HG03060 (cell line): ENCODE data around the gene XKR7.
A peak's percentile ranks its signal among the peaks of the same experiment; 100 is the strongest.

ENCODE experiments used
- ATAC-seq: cut with Tn5 transposase; IDR thresholded peaks from one replicate; pipeline ENCODE4 v1.9.1; 2021; ENCODE audit warnings: low read depth, moderate number of reproducible peaks; ENCODE audit not compliant: unreplicated experiment

The XKR7 gene

DNA sequence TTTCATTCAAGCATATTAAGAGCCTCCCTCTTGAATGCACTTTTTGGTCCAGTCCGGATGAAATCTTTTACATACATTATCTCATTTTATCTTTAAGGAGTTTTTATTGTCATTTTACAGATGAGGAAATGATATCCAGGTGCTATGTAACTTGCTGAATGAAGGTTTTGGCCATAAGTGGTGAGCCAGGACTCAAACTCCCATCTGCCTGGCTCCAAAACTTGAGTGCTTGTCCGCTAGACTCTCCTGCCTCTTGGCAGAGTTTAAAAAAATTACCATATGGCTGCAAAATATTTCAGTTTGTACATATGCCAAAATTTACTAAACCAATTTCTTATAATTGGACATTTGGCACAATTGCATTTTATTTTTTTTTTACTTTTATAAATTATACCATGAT is 28.3 kb upstream of the XKR7 start:
- ATAC-seq = no peak

DNA sequence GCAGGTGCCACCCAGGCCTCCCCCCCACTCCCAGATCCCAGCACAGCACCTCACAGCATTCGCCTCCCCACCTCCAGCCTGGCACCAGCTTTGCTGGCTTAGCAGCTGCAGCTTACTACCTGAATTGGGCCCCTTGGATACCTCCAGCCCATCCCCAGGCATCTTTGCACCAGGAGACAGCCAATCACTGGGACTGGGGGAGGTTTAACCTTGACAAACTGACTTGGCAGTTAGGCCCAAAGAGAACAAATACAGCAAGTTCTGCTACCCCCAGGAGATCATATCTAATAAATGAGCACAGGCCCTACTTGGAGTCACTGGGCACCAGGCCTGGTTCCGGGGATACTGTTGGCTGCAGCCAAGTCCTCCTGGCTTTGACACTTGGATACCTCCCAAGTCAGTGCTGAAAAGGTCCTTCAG is 24.9 kb upstream of the XKR7 start:
- ATAC-seq = no peak

DNA sequence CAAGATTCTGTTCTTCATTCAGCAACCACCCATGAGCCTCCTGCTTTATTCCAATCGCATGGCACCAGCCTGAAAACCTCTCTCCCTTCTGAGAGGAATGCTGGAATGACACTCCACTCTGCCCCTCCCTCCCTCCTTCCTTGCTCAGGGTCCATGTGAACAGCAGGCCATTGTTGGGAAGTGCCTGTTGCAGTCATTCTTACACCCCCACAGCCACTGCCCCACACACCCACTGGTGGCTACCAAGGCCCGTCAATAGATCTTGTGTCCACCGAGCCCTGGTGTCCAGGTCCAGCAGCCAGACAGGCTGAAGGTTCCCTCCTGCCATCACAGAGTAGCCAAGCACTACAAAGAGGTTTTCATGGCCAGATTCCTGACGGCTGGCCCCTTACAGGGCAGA is 22.6 kb upstream of the XKR7 start:
- no peak for ATAC-seq

DNA sequence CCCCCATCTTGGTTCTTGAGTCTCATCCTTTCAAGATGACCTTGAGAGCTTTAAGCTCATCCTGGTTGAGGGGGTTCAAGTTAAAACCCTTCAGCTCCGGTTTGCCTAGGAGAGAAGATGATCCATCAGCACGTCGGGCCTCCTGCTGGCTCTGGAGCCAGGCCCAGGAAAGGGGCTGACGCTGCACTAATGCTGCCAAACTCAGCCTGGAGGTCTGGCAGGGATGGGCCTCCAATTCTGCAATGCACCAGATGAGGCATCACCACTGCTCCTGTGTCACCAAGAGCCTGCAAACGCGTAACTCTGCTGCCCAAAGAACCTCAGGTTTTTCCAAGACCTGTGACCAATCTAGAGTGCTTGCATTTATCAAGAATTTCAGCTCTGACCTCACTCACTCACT is 22.2 kb upstream of the XKR7 start:
- ATAC-seq = no peak

DNA sequence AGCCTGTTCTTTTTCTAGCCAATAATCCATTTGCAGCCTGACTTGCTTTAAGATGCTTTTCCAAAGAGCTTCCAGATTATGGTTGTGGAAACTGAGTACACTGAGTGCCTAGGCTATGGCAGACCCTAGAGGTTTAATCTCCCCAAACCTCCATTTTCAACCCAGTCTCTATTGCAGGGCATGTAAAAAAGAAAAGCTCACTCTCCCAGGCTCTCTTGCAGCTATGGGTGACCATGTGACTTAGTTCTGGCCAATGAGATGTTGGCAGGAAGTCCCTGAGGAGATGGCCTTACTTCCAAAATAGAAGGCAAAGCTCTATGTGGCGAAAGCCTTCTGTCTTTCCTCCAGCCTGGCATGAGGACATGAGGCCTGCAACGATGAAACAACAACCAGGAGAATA is 19.9 kb upstream of the XKR7 start:
- ATAC-seq = no peak

DNA sequence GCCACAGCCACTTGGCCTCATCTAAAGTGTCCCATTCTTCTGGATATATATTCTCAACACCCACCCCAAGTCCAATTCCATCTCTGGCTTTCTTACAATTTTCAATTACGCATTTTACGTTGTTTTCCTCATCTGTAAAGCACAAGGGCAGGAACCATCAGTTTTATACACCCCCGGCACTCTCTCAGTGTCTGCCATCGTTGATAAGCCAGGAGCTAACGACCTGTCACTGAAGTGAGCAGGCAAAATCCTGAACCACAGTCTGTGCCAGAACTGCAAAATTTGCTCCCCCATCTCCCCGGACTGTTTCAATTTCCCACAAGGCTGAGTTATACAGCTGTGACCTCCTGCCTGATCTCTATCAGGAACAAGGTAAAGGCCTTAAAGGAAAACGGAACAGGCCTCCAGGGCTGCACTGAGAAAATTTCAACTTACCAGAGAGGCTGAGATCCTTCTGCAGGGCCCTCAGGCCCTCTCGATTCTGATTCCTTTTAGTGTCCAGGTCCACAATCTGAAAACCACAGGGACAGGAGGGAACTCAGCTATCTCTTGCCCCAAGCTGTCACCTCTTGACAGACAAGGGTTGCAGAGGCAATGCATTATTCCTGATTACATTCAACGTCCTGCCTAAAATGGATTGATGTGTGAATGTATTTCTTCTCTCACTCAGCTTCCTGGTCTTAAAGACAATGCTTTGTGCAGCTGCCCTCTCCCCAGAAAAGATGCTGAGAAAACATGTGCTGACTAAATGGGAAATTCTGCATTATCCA is 17.9 kb upstream of the XKR7 start:
- ATAC-seq = no peak

DNA sequence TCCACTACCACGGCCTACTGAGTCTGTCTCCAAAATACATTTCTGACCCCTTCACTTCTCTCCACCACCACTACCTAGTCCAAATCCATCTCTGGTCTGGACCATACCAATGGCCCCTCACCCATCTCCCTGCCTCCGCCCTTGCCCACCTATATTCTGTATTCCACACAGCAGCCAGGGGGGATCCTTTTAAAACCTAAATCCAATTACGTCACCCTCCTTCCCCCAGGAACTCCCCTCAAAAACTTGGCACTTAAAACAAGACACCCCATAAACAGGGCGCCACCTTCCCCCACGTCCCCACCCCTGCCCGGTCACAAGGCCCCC is 16.8 kb upstream of the XKR7 start:
- no peak for ATAC-seq

DNA sequence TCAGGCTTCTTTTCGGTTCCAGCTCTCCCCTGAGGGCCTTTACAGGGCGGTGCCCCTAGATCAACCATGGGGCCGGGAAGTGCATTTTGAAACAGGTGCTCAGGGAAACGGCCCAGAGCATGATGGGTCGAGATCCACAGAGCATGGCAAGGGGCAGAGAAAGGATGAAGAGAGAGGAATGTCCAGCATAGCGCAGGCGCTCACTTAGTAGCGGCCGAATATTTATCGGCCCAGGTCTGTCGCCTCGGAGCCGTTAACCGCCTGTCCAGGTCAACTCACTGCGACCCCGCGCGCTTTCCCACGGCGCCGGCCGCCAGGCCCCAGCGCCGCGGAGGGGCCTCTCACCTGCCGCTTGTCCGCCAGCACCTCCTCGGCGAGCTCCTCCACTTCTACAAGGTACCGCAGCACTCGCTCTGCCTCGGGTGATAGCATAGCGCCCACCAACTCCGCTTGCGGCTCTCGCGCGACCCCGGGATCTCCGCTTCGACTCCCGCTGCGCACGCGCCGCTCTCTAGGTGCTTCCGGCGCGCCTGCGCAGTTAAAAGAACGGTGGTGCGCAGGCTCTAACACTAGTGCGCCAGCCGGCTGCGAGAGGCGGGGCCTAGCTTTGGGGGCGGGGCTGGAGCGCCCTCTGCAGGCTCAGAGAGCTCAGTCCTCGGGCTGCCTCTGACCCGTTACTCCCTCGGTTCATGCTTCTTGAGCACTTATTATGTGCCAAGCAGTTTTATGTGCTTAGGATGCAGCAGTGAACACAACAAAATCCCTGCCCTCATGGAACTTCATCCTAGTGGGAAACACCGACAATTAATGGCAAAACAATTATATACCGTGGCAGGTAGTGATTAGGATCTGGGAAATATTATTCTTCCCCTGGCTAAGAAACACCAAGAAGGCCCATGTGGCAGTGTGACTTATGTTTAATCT is 16.2 kb upstream of the XKR7 start, which contains the start of gene PDRG1:
PDRG1 (minus strand) TSS at position 517 of the 924 bp plus-strand sequence; CDS start at position 432, 85 bp downstream.
- ATAC-seq = peak; percentile 89

DNA sequence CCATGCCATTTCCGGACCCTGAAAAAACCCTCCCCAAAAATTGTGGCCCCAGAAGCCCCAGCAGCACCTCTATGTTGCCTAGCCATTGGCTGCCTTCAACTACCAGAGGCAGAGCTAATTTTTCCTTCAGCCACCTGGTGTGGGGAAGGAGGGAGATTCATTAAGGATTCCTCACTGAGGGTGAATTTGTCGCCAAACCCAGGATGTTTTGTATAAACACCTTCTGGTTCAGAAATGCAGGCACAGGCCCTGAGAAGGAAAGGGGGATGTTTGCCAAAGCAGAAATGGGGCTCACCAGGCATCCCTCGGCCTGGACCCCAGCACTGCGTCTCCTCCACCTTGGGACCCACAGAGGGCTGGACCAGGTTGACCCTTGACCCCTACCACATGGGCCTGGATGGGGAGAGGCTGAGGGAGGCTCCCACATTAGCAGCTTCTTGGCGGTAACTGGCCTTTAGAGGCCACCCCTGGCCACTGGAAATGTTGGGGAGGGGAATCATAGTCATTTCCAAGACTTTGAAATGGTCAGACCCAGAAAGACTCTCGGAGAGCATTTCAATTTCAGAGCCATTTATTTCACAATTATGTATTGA is 14.3 kb upstream of the XKR7 start:
- ATAC-seq = no peak

DNA sequence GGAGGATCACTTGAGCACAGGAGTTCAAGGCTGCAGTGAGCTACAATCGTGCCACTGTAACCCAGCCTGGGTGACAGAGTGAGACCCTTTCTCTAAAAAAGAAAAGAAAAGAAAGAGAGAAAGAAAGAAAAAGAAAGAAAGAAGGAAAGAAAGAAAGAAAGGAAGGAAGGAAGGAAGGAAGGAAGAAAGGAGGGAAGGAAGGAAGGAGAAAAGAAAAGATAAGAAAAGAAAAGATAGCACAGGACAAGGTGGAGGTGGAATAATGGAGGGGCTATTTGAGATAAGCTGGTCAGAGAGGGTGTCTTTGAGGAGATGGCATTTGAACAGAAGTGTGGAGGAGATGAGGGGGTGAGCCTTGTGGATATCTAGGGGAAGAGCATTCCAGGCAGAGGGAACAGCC is 13.5 kb upstream of the XKR7 start:
- ATAC-seq = no peak

DNA sequence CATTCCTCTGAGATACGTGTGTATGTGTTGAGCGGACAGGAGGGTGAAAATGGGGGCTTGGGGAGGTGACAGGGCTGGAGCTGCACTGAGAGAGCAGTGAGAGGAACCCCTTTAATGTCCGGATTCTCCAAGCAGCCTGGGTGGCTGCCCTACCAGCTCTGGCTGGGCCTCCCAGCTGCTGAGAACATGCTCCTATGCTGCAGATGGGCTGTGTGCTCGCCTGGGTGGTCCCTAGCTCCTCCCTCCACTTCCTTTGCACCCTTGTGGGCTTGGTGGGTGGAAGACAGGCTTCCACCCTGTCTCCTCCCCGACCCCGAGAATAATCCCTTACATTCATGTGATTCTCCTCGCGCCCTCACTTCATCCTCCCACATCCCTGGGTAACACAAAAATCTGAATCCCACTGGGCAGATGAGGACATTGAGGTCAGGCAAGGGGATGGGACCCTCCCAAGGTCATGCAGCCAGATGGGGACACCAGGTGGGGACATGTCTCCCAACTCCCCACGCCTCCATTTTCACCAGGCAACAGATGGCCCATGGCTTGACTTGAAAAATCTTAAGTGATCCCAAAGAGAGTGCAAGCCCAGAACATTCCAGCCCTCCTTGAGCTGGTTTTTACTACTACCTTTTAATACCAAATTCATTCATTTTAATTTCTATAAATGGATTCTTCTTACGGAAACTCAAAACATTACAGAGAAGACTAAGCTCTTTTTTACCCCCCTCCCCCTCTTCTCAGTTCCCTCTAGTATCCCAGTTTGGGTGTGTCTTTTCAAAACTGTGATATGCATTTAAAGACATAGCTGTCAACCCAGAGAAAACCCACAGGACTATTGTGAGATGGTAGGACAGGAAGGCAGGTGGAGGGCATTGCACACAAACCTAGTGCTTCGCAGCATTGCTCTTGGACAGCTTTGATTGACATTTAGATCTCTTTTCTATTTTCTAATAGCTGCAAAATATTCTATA is 11.1 kb upstream of the XKR7 start:
- ATAC-seq = no peak

DNA sequence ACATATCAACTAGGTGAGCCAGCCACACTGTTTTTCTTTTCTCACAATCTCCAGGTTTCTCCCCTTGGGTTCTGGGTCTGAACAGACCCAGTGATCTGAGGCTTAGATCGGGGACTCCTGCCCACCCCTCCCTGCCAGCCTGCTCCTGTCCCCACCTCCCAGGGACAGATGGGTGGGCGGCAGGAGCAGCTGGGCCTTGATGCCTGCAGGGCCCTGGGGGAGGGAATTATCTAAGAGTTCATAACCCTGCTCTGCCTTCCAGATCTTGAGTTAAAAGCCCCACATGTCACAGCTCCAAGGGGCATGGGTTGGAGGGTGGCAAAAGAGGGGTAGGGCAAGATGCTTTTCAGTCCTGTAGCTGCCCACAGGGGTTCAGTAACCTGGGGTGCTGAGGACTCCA is 5.2 kb upstream of the XKR7 start:
- ATAC-seq = no peak

DNA sequence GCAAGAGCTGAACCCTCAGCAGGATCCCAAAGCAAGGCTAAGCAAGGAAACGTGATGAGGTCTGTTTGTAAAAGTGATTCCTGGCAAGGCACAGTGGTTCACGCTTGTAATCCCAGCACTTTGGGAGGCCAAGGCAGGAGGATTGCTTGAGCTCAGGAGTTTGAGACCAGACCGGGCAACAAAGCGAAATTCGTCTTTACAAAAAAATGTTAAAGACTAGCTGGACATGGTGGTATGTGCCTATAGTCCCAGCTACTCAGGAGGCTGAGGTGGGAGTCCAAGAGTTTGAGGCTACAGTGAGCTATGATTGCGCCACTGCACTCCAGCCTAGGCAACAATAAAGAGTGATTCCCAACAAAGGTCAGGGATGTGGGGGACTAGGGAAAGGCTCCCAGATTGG is 4.1 kb upstream of the XKR7 start:
- no peak for ATAC-seq

DNA sequence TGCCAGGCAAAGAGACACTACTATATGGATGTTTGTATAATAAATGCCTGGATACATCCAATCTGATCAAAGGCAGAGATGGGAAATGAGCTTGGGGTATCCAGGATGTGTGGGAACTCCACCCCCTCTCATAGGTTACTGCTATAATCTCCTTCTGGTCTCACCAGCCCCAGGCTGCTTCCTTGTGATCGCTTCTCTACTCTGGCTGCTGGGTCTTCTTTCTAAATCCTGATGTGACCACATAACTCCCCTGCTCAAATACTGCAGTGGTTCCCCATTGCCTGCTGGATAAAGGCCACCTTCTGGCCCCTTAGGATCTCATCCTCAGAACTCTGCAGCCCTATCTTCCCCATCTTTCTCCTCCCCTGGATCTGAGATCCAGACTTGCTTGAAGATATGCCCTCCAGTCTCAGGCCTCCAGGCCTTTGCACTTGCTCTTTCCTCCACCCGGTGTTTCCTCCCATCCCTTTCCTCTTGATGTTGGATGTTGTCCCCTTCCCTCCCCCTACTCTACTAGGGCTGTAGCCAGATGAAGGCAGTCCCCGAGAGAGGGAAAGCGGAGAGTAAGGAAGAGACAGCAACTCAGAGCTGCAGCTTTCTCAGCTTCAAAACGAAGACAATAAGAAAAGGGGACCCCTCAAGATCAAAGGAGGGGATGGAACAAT is 828 bp upstream of the XKR7 start:
- ATAC-seq = no peak

DNA sequence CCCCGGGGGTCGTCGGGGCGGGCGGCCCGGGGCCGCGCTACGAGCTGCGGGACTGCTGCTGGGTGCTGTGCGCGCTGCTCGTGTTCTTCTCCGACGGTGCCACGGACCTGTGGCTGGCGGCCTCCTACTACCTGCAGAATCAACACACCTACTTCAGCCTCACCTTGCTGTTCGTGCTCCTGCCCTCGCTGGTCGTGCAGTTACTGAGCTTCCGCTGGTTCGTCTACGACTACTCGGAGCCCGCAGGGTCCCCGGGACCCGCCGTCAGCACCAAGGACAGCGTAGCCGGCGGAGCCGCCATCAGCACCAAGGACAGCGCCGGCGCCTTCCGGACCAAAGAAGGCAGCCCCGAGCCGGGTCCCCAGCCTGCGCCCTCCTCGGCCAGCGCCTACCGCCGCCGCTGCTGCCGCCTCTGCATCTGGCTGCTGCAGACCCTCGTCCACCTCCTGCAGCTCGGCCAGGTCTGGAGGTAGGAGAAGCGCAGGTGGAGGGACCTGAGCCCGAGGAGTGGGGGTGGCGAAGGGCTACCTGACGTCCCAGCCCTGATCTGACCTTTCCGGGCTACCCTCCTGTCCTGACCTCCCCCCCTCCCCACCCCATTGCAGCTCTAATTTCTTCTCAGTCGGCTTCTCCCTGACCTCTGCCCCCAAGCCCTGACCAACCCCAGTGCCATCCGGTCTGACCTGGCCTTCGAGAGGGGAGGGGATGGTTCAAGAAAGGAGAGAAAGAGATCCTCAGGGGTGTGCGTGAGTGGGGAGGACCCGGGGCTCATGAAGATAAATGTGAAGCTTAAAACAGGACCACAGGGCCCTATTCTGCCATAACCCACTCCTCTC is 558 bp downstream of the XKR7 start:
- ATAC-seq = no peak

DNA sequence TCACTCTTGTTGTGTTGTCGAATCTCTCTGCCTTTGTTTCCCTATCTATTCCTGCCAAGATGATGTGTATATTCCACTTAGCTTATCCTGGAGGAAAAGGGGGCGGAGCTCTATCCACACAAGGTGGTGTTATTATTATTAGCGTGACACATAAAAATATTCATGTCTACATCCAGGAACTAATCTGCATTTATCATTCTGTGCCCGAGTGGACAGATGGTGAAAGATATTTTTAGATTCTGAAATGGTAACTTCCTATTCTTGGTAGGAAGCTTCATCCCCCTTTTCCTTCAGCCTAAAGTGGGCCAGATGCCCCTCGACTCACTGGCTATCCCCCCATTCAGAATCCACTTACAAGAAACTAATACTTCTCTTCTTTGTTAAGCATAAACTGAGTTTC is 2.0 kb downstream of the XKR7 start:
- no peak for ATAC-seq

DNA sequence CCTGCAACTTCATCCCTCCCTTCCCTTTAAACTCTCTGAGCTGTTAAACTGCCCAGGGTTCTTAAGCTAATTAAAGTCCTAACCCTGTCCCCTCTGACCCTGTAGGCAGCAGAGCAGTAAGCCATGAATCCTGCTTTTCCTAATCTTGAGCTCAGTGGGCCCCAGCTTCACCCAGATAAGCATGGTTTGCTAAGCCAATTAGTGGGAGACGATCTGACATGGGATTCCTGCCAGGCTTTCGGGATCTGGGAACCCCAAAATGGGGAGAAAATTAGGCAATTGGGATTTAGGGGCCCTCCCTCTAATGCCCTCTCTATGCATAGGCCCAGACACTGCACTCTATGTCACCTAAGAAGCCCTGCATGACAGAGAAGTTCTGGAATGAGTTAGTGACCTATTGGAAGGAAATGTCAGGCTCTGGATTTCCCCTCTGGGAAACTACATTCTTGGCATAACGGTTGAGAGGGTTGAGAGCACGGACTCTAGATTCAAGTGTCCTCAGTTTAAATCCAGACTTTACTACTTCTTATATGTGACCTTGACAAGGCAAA is 4.6 kb downstream of the XKR7 start:
- ATAC-seq = no peak

DNA sequence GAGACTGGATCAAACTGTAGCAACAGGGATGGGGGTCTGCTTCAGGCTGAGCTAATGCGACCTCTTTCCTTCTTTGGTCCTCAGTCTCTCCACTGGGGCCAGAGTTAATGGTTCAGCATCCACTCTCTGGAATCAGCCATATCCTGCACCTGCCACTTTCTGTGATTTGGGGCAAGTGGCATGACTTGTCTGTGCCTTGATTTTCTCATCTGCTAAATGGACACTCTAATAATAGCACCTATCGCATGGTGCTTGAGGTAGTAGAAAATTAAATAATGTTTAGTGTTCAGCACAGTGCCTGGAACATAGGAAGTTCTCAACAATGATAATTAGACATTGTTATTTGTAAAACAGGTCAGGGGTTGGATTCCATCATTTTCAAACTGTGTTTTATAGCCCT is 6.3 kb downstream of the XKR7 start:
- ATAC-seq = no peak
